Neural progenitor cell (in vitro differentiated cells): ENCODE data around the gene STAG1. TPM values are rescaled to one million over a fixed set of nuclear protein-coding genes. Genes with fewer than 3 reads are reported as not detected.

Experiments
- DNase-seq: peaks from one replicate; pipeline ENCODE4 v3.0.0-alpha.2; 2016; ENCODE audit warnings: low spot score
- H2AFZ ChIP-seq: fragments of 200-600 bp; sonication (generic); replicated peaks from 2 replicates; pipeline ENCODE4 v1.6.1; 2016; ENCODE audit warnings: antibody characterized with exemption
- H3F3A ChIP-seq: fragments of 200-600 bp; sonication (generic); 2 replicates; pipeline ENCODE4 v1.6.1; 2016; ENCODE audit warnings: antibody characterized with exemption, low read depth
- H3K27ac ChIP-seq: fragments of 200-600 bp; sonication (generic); 2 replicates; pipeline ENCODE4 v1.5.1; 2016; ENCODE audit warnings: mild to moderate bottlenecking
- H3K27me3 ChIP-seq: fragments of 200-600 bp; sonication (generic); 2 replicates; pipeline ENCODE4 v1.6.1; 2016; ENCODE audit warnings: mild to moderate bottlenecking, moderate library complexity
- H3K36me3 ChIP-seq: fragments of 200-600 bp; sonication (generic); 2 replicates; pipeline ENCODE4 v1.5.1; 2016
- H3K4me1 ChIP-seq: fragments of 200-600 bp; sonication (generic); 2 replicates; pipeline ENCODE4 v1.6.1; 2016; ENCODE audit warnings: mixed run types
- H3K4me2 ChIP-seq: fragments of 200-600 bp; sonication (generic); 2 replicates; pipeline ENCODE4 v1.6.1; 2016
- H3K4me3 ChIP-seq: fragments of 200-600 bp; sonication (generic); 2 replicates; pipeline ENCODE4 v1.5.1; 2016
- H3K79me2 ChIP-seq: fragments of 200-600 bp; sonication (generic); 2 replicates; pipeline ENCODE4 v1.6.1; 2016; ENCODE audit warnings: low read depth
- H3K9ac ChIP-seq: fragments of 200-600 bp; sonication (generic); 2 replicates; pipeline ENCODE4 v1.6.1; 2016
- H3K9me3 ChIP-seq: fragments of 200-600 bp; sonication (generic); 2 replicates; pipeline ENCODE4 v1.5.1; 2016; ENCODE audit warnings: low read depth
- H4K20me1 ChIP-seq: fragments of 200-600 bp; sonication (generic); 2 replicates; pipeline ENCODE4 v1.6.1; 2016; ENCODE audit warnings: low read depth
- H3K27ac Mint-ChIP-seq: 3 replicates; pipeline ENCODE4 v1.8.0; 2021; ENCODE audit warnings: mixed read lengths
- H3K27me3 Mint-ChIP-seq: 2 replicates; pipeline ENCODE4 v1.8.0; 2022; ENCODE audit warnings: low read depth, mild to moderate bottlenecking, inconsistent platforms, moderate library complexity, mixed read lengths; ENCODE audit not compliant: insufficient read depth
- H3K36me3 Mint-ChIP-seq: 3 replicates; pipeline ENCODE4 v1.8.0; 2021; ENCODE audit warnings: mixed read lengths
- H3K4me1 Mint-ChIP-seq: 3 replicates; pipeline ENCODE4 v1.8.0; 2021; ENCODE audit warnings: mixed read lengths
- H3K4me3 Mint-ChIP-seq: 3 replicates; pipeline ENCODE4 v1.8.0; 2021; ENCODE audit warnings: mild to moderate bottlenecking, moderate library complexity, mixed read lengths
- H3K9me3 Mint-ChIP-seq: 3 replicates; pipeline ENCODE4 v1.8.0; 2020; ENCODE audit warnings: mixed read lengths
- CTCF ChIP-seq: fragments of 200-600 bp; sonication (generic); IDR thresholded peaks from 2 replicates; pipeline ENCODE4 v1.5.1; 2017; ENCODE audit warnings: antibody characterized with exemption, mild to moderate bottlenecking
- EZH2 ChIP-seq: fragments of 200-600 bp; sonication (generic); IDR thresholded peaks from 2 replicates; pipeline ENCODE4 v1.6.1; 2017; ENCODE audit warnings: antibody characterized with exemption, mild to moderate bottlenecking, moderate library complexity
- EZH2phosphoT487 ChIP-seq: fragments of 200-600 bp; sonication (generic); IDR thresholded peaks from 2 replicates; pipeline ENCODE4 v1.6.1; 2017; ENCODE audit warnings: antibody characterized with exemption
- total RNA-seq: library from RNA; depleted of rRNA; stranded (reverse); fragments of >200 nt; gene quantifications from 2 replicates; pipeline ENCODE4 v1.2.3, GENCODE V29; 2015; ENCODE audit warnings: low replicate concordance

Gene STAG1
- total RNA-seq, 1 donor from 2014 or later, result 38.3 TPM

GRCh38 chr3:136735103-136735502, 17.1 kb downstream of the STAG1 start:
- no peaks in the 10 kb centered on the region for H3K27me3 ChIP-seq
- peaks cover 29% of the 10 kb centered on the region for H3K4me1 ChIP-seq
- H3K27ac Mint-ChIP-seq, result peak overlapping the region; percentile 14
- no peak overlapping the region for H3K4me2 ChIP-seq
- H3K4me3 Mint-ChIP-seq, result no peak overlapping the region
- peaks cover 37% of the 10 kb centered on the region for H3F3A ChIP-seq
- H3K9me3 Mint-ChIP-seq, result peaks cover 1% of the 10 kb centered on the region
- no peak overlapping the region for H2AFZ ChIP-seq
- TF ChIP-seq EZH2phosphoT487, result no peak
- TF ChIP-seq EZH2, result no peak
- no peak for TF ChIP-seq CTCF
- H3K27me3 Mint-ChIP-seq, result peaks cover 4% of the 10 kb centered on the region
- H3K9me3 ChIP-seq, result no peaks in the 10 kb centered on the region
- peaks cover 18% of the 10 kb centered on the region for H3K4me1 Mint-ChIP-seq
- no peaks in the 10 kb centered on the region for H3K36me3 ChIP-seq
- H3K9ac ChIP-seq, result no peak overlapping the region
- H3K79me2 ChIP-seq, result peaks cover 92% of the 10 kb centered on the region
- no peaks in the 10 kb centered on the region for H4K20me1 ChIP-seq
- peaks cover 21% of the 10 kb centered on the region for H3K36me3 Mint-ChIP-seq
- no peak overlapping the region for H3K4me3 ChIP-seq
- no peak overlapping the region for H3K27ac ChIP-seq
- DNase-seq, result no peak

- H4K20me1 ChIP-seq, result no peaks in the 10 kb centered on the region
- H3K36me3 Mint-ChIP-seq, result peaks cover 18% of the 10 kb centered on the region
- H3K36me3 ChIP-seq, result no peaks in the 10 kb centered on the region
- no peak overlapping the region for H3K4me3 Mint-ChIP-seq
- H3K27me3 Mint-ChIP-seq, result peaks cover 4% of the 10 kb centered on the region
- no peaks in the 10 kb centered on the region for H3K9me3 ChIP-seq
- peaks cover 18% of the 10 kb centered on the region for H3K4me1 Mint-ChIP-seq
- H3K27ac Mint-ChIP-seq, result peak overlapping the region; percentile 14
- DNase-seq, result peak; percentile 42
- H3K27me3 ChIP-seq, result no peaks in the 10 kb centered on the region
- H3K27ac ChIP-seq, result no peak overlapping the region
- no peak overlapping the region for H3K9ac ChIP-seq
- peaks cover 30% of the 10 kb centered on the region for H3K4me1 ChIP-seq
- no peak overlapping the region for H3K4me3 ChIP-seq
- peaks cover 92% of the 10 kb centered on the region for H3K79me2 ChIP-seq
- no peak for TF ChIP-seq CTCF
- TF ChIP-seq EZH2phosphoT487, result no peak
- no peak for TF ChIP-seq EZH2
- H3K4me2 ChIP-seq, result peak overlapping the region; percentile 24
- H3K9me3 Mint-ChIP-seq, result no peaks in the 10 kb centered on the region
- peaks cover 37% of the 10 kb centered on the region for H3F3A ChIP-seq
- H2AFZ ChIP-seq, result no peak overlapping the region
Measured at GRCh38 chr3:136734382-136735070, 17.7 kb downstream of the STAG1 start.

GRCh38 chr3:136733317-136733833, 18.8 kb downstream of the STAG1 start:
- Histone ChIP-seq H3K9me3 (no peaks in the 10 kb centered on the region), H3K4me1 (peaks cover 42% of the 10 kb centered on the region), H3K27ac (no peak overlapping the region), H2AFZ (no peak overlapping the region), H3K4me3 (no peak overlapping the region), H3K9ac (no peak overlapping the region), H3F3A (peaks cover 43% of the 10 kb centered on the region), H3K36me3 (no peaks in the 10 kb centered on the region), H3K4me2 (no peak overlapping the region), H3K79me2 (peaks cover 92% of the 10 kb centered on the region), H4K20me1 (no peaks in the 10 kb centered on the region), H3K27me3 (no peaks in the 10 kb centered on the region)
- no peak for TF ChIP-seq EZH2phosphoT487
- TF ChIP-seq EZH2, result no peak
- TF ChIP-seq CTCF, result no peak
- H3K4me1 Mint-ChIP-seq, result peaks cover 24% of the 10 kb centered on the region
- no peak for DNase-seq
- no peak overlapping the region for H3K27ac Mint-ChIP-seq
- H3K9me3 Mint-ChIP-seq, result no peaks in the 10 kb centered on the region
- no peak overlapping the region for H3K4me3 Mint-ChIP-seq
- peaks cover 4% of the 10 kb centered on the region for H3K27me3 Mint-ChIP-seq
- H3K36me3 Mint-ChIP-seq, result peaks cover 18% of the 10 kb centered on the region
